DMS153 treated with DMSO at 0.1 percent for 48 hours (cell line): ENCODE data around the gene TPTE2.
"Not testable (repeated sequence)": the region's sequence is repeated elsewhere in the genome, so short reads cannot be mapped to it uniquely, and the experiment has no call there.

ENCODE experiments used
- DNase-seq: peaks from one replicate; lab custom pipeline; 2025; ENCODE audit not compliant: unreplicated experiment; lab: John Stamatoyannopoulos, UW

TPTE2 gene

DNA sequence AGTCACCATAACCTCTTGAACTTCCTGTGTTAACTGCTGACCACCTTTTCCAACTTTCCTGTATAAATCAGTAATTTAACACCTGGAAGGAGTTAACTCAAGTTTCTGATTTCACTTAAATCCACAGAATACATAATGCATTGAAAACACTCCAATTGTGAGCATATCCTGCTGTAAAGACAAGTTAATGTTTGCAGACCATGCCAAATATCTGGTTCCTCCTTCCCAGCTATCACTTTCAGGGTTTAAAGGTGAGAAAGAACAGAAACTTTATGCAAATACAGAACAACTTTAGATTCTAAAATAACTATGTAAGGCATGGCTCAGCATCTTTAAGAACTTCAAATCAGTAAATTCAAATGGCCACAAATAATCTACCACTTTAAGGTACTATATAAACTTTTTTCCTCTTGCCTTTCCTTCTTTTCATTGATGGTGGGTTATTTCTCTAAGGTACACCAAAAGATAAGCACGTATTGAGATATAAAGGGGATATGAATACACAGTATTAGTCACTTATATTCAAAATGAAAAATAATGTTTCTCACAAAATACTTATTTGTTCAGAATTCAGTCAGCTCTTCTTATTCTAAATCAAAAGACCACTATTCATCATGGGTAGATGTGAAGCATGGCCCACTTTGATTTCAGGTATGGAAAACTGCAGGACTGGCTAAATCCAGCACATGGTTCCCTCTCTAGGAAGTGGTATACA lies 6.6 kb upstream of the TPTE2 start:
- DNase-seq = no peak

- no peak for DNase-seq
Measured at GRCh38 chr13:19561585-19561984, 253 bp upstream of the TPTE2 start.

DNA sequence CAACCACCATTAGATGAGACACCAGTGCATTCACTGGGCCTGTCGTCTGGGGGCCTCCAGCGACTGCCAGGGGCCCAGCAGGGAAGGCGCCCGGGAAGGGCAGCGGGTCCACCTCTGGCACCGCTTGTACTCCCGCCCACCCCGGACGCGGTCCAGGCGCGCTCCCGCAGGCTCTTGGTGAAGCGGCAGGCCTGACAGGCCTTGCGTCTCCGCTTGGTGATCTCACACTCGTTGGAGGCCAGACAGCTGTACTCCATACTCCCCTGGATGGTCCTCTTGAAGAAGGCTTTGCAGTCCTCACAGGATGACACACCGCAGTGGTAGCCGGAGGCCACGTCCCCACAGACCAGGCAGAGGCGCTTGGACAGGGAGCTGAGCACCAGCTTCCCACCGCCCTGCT lies 660 bp downstream of the TPTE2 start:
- DNase-seq = not testable (repeated sequence)

GRCh38 chr13:19559739-19560138 lies 1.6 kb downstream of the TPTE2 start:
- DNase-seq = not testable (repeated sequence)

DNA sequence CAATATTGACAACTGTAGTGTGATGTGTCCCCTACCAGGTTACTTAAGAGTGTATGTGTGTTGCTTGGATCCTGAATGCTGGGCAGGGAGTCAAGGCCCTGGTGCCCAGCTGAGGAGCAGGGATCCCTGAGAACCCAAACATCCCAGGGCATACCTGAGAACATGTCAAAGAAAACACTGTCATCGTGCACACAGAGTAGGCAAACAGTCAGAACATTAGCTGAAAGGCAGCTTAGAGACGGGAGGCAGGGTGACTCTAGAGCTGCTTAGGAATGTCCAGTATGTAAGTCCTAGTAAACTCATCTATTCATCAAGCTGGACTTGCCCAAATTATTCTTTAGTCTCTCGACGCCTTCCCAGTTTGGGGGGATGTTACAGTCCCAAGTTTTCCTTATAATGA lies 4.0 kb downstream of the TPTE2 start:
- not testable (repeated sequence) for DNase-seq

DNA sequence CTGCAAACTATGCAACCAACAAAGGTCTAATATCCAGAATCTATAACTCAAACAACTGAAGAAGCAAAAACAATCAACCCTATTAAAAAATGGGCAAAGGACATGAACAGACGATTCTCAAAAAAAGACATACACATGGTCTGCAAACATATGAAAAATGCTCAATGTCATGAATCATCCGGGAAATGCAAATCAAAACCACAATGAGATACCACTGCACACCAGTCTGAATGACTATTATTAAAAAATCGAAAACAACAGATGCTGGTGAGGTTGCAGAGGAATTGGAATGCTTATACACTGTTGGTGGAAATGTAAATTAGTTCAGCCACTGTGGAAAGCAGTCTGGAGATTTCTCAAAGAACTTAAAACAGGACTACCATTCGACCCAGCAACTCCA lies 12.1 kb downstream of the TPTE2 start:
- not testable (repeated sequence) for DNase-seq

DNA sequence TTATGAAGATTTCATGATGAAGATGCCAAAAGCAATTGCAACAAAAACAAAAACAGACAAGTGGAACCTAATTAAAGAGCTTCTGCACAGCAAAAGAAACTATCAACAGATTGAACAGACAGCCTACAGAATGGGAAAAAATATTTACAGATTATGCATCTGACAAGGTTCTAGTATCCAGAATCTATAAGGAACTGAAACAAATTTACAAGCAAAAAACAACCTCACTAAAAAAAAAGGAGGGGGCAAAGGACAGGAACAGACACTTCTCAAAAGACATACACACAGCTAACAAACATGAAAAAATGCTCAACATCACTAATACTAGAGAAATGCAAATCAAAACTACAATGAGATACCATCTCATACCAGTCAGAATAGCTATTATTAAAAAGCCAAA lies 35.7 kb downstream of the TPTE2 start:
- DNase-seq = not testable (repeated sequence)

GRCh38 chr13:19519049-19519448 lies 42.3 kb downstream of the TPTE2 start:
- DNase-seq = no peak

DNA sequence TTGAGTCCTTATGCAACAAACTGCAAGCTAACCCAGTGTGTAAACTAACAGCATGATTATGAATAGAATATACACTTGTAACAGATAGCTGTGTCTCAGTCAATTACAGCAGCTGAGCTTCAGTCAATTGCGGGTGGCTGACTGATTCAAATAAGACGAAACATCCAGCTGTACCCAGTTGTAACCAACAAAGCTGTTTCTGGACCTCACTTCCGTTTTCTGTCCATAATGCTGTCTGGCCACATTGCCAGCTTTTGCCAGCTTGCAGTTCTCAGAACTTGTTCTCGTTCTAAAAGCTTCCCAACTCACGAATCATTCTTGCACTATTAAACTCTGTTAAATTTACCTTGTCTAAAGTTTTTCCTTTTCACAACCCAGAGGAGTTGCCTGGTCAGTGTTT lies 53.7 kb downstream of the TPTE2 start:
- DNase-seq = not testable (repeated sequence)

DNA sequence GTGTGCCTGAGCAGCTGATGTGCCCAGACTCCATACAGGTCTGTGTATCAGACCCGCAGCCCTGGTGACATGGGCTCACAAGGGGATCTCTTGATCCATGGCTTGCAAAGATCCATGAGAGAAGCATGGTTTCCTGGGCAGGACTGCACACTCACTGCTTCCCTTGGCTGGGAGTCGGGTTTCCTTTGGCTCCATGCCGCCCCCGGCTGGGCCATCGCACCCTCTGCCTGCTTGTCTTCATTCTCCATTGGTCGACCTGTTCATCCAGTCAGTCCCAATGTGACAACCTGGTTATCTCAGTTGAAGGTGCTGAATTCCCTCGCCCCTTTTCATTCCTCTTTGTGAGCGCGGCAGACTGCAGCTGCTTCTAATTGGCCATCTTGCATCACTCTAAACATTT lies 101.2 kb downstream of the TPTE2 start:
- not testable (repeated sequence) for DNase-seq

- peak; percentile 32 for DNase-seq
Measured at GRCh38 chr13:19439056-19439686, 122.2 kb downstream of the TPTE2 start.

DNA sequence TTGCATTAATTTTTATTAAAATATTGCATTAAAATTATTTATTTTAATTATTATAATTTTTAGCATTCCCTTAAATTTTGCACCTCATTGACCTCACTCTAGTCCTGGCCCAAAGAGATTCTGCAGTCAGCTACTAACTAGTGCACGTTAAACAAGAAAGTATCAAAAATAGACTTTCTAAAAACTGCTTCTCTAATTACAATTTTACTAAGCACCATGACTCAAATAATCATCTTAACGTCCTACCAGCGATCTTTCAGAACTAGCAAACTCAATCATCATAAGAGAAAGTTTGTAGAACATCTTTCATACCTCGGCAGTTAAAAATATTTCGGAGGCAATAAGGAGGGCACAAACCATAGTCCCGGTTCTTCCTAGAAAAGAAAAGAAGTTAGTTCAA lies 123.6 kb downstream of the TPTE2 start:
- not testable (repeated sequence) for DNase-seq

GRCh38 chr13:19422236-19422635 lies 139.1 kb downstream of the TPTE2 start:
- not testable (repeated sequence) for DNase-seq

DNA sequence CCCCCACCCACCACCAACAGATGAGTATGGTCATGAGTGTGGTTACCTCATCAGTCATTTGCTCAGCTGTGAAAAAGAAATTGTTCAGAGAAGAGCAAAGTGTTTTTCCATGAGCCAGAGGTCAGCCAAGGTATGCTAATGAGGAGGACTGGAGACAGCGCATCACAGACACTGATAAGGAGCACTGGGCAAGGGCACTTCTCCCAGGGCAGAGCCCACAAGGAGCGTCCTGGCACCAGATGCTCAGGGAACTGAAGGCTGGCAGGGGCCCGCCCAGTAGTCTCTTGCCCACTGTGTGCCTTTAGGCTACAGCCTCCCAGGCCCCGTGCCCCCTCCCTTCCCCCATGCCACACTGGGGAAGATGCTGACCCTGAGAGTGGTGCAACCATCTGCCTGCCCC lies 148.8 kb downstream of the TPTE2 start:
- DNase-seq = not testable (repeated sequence)

DNA sequence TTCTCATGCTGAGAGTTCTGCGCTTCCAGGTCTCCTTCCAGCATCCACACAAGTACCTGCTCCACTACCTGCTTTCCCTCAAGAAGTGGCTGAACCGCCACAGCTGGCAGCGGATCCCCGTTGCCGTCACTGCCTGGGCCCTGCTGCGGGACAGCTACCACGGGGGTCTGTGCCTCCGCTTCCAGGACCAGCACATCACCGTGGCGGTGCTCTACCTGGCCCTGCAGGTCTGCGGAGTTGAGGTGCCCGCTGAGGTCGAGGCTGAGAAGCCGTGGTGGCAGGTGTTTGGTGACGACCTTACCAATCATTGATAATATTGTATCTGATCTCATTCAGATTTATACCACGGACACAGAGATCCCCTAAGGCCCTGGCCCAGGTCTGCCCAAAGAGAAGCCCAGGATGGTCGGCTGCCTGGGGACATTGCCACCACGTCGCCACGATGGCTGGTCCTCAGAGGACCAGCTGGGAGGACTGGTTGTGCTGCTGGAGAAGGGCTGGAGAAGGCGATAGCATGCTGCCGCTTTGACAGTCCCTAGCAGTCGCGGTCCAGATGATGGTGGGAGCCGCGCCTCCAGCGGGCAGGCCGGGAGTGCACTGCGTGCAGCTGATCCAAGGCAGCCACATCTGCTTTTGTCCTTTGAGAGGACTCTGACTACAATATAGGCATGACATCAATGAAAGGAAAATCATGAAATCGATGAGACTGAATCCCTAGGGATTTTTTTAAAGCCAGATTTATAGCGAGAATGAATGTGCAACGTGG lies 178.4 kb downstream of the TPTE2 start:
- DNase-seq = not testable (repeated sequence)

GRCh38 chr13:19382111-19382510 lies 179.2 kb downstream of the TPTE2 start:
- no peak for DNase-seq
